Measurements from ENCODE around the gene ZCCHC17.

GRCh38 chr1:31257213-31257612, 39.6 kb upstream of the ZCCHC17 start:
- TF ChIP-seq, protein P1, sequence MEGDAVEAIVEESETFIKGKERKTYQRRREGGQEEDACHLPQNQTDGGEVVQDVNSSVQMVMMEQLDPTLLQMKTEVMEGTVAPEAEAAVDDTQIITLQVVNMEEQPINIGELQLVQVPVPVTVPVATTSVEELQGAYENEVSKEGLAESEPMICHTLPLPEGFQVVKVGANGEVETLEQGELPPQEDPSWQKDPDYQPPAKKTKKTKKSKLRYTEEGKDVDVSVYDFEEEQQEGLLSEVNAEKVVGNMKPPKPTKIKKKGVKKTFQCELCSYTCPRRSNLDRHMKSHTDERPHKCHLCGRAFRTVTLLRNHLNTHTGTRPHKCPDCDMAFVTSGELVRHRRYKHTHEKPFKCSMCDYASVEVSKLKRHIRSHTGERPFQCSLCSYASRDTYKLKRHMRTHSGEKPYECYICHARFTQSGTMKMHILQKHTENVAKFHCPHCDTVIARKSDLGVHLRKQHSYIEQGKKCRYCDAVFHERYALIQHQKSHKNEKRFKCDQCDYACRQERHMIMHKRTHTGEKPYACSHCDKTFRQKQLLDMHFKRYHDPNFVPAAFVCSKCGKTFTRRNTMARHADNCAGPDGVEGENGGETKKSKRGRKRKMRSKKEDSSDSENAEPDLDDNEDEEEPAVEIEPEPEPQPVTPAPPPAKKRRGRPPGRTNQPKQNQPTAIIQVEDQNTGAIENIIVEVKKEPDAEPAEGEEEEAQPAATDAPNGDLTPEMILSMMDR (conservative IDR thresholded peaks at IDR 0.05; ENCODE audit: low read length), result no peak
- TF ChIP-seq EZH2phosphoT487 (IDR thresholded peaks at IDR 0.05; ENCODE audit: borderline replicate concordance, low read depth, low read length), result no peak

Data from OCI-LY7 (cell line).